Skeletal muscle satellite cell (primary cell): ENCODE measurements around the gene MRNIP. TPM values are rescaled to one million over a fixed set of nuclear protein-coding genes. Genes with fewer than 3 reads are reported as not detected.

ENCODE experiments used
- H3K27me3 ChIP-seq: 2 replicates; pipeline ENCODE4 v1.7.0; 2013; ENCODE audit warnings: low read length; ENCODE audit not compliant: control insufficient read depth, insufficient read depth
- H3K36me3 ChIP-seq: 2 replicates; pipeline ENCODE4 v1.7.0; 2013; ENCODE audit warnings: mild to moderate bottlenecking, control low read depth, low read length; ENCODE audit not compliant: insufficient read depth
- H3K4me1 ChIP-seq: 2 replicates; pipeline ENCODE4 v1.7.0; 2013; ENCODE audit warnings: low read length; ENCODE audit not compliant: control insufficient read depth, insufficient read depth
- H3K4me2 ChIP-seq: 2 replicates; pipeline ENCODE4 v1.7.0; 2013; ENCODE audit warnings: mild to moderate bottlenecking, low read length
- H3K4me3 ChIP-seq: 2 replicates; pipeline ENCODE4 v1.7.0; 2013; ENCODE audit warnings: low read length
- H3K9ac ChIP-seq: 2 replicates; pipeline ENCODE4 v1.7.0; 2013; ENCODE audit warnings: mild to moderate bottlenecking, low read depth, low read length, moderate library complexity
- H3K9me3 ChIP-seq: replicated peaks from 2 replicates; pipeline ENCODE4 v1.7.0; 2013; ENCODE audit warnings: mild to moderate bottlenecking, control low read depth, low read length
- total RNA-seq: library from RNA; depleted of rRNA; stranded (reverse); fragments of >200 nt; gene quantifications from 2 replicates; pipeline ENCODE4 v1.2.3, GENCODE V29; 2012; rRNA removed

Gene MRNIP
- 9.1 and 11.1 TPM in 2 replicates for total RNA-seq

- H3K27me3 ChIP-seq, result no peaks in the 10 kb centered on the region
- H3K36me3 ChIP-seq, result peaks cover 20% of the 10 kb centered on the region
- H3K4me3 ChIP-seq, result peak within 1 kb of the TSS; percentile 81
- peak within 1 kb of the TSS; percentile 94 for H3K4me2 ChIP-seq
- H3K4me1 ChIP-seq, result peaks cover 9% of the 10 kb centered on the region
- no peaks in the 10 kb centered on the region for H3K9me3 ChIP-seq
- H3K9ac ChIP-seq, result peak within 1 kb of the TSS; percentile 87
Measured at GRCh38 chr5:179858586-179859427, at the start of gene MRNIP. Gene MRNIP (minus strand): TSS chr5:179858817. CDS start chr5:179858796, 21 bp downstream.

- H3K9ac ChIP-seq, result peak within 1 kb of the TSS; percentile 83
- H3K9me3 ChIP-seq, result no peaks in the 10 kb centered on the region
- H3K4me2 ChIP-seq, result peak within 1 kb of the TSS; percentile 99
- H3K4me3 ChIP-seq, result peak within 1 kb of the TSS; percentile 87
- H3K4me1 ChIP-seq, result peaks cover 11% of the 10 kb centered on the region
- H3K27me3 ChIP-seq, result no peaks in the 10 kb centered on the region
- peaks cover 29% of the 10 kb centered on the region for H3K36me3 ChIP-seq
Measured at GRCh38 chr5:179907556-179908324, 49.1 kb upstream of the MRNIP start, which contains the start of gene TBC1D9B. Gene TBC1D9B (minus strand): TSS chr5:179907897. CDS start chr5:179907821, 76 bp downstream.

GRCh38 chr5:179906795-179907555, 48.4 kb upstream of the MRNIP start:
- H3K4me1 ChIP-seq, result peaks cover 14% of the 10 kb centered on the region
- peak overlapping the region; percentile 87 for H3K4me3 ChIP-seq
- peaks cover 36% of the 10 kb centered on the region for H3K36me3 ChIP-seq
- H3K9me3 ChIP-seq, result no peaks in the 10 kb centered on the region
- H3K27me3 ChIP-seq, result no peaks in the 10 kb centered on the region
- H3K9ac ChIP-seq, result peak overlapping the region; percentile 79
- H3K4me2 ChIP-seq, result peak overlapping the region; percentile 97

- Histone ChIP-seq H3K9ac (peak overlapping the region; percentile 79), H3K4me1 (peaks cover 20% of the 10 kb centered on the region), H3K27me3 (no peaks in the 10 kb centered on the region), H3K4me3 (peak overlapping the region; percentile 87), H3K4me2 (peak overlapping the region; percentile 97), H3K36me3 (peaks cover 40% of the 10 kb centered on the region), H3K9me3 (no peaks in the 10 kb centered on the region)
Measured at GRCh38 chr5:179906294-179906794, 47.7 kb upstream of the MRNIP start.

GRCh38 chr5:179905161-179905560, 46.5 kb upstream of the MRNIP start:
- Histone ChIP-seq H3K4me3 (no peak overlapping the region), H3K4me2 (no peak overlapping the region), H3K27me3 (no peaks in the 10 kb centered on the region), H3K9ac (no peak overlapping the region), H3K4me1 (peaks cover 30% of the 10 kb centered on the region), H3K36me3 (peaks cover 48% of the 10 kb centered on the region), H3K9me3 (no peaks in the 10 kb centered on the region)

- peaks cover 49% of the 10 kb centered on the region for H3K36me3 ChIP-seq
- no peaks in the 10 kb centered on the region for H3K27me3 ChIP-seq
- H3K4me3 ChIP-seq, result no peak overlapping the region
- no peak overlapping the region for H3K9ac ChIP-seq
- H3K4me1 ChIP-seq, result peaks cover 30% of the 10 kb centered on the region
- no peak overlapping the region for H3K4me2 ChIP-seq
- H3K9me3 ChIP-seq, result no peaks in the 10 kb centered on the region
Measured at GRCh38 chr5:179904463-179905160, 46.0 kb upstream of the MRNIP start.

- H3K4me2 ChIP-seq, result no peak overlapping the region
- H3K9me3 ChIP-seq, result no peaks in the 10 kb centered on the region
- no peaks in the 10 kb centered on the region for H3K27me3 ChIP-seq
- H3K4me1 ChIP-seq, result peaks cover 30% of the 10 kb centered on the region
- no peak overlapping the region for H3K9ac ChIP-seq
- peaks cover 62% of the 10 kb centered on the region for H3K36me3 ChIP-seq
- H3K4me3 ChIP-seq, result no peak overlapping the region
Measured at GRCh38 chr5:179902763-179903158, 44.1 kb upstream of the MRNIP start.

- Histone ChIP-seq H3K36me3 (peaks cover 67% of the 10 kb centered on the region), H3K4me1 (peaks cover 30% of the 10 kb centered on the region), H3K9ac (no peak overlapping the region), H3K4me3 (no peak overlapping the region), H3K27me3 (no peaks in the 10 kb centered on the region), H3K9me3 (no peaks in the 10 kb centered on the region), H3K4me2 (no peak overlapping the region)
Measured at GRCh38 chr5:179901915-179902762, 43.5 kb upstream of the MRNIP start.

- Histone ChIP-seq H3K4me1 (peaks cover 25% of the 10 kb centered on the region), H3K9me3 (no peaks in the 10 kb centered on the region), H3K9ac (no peak overlapping the region), H3K4me2 (no peak overlapping the region), H3K36me3 (peaks cover 67% of the 10 kb centered on the region), H3K4me3 (no peak overlapping the region), H3K27me3 (no peaks in the 10 kb centered on the region)
Measured at GRCh38 chr5:179901462-179901861, 42.8 kb upstream of the MRNIP start.

- H3K27me3 ChIP-seq, result no peaks in the 10 kb centered on the region
- no peak overlapping the region for H3K9ac ChIP-seq
- no peak overlapping the region for H3K4me2 ChIP-seq
- peaks cover 68% of the 10 kb centered on the region for H3K36me3 ChIP-seq
- no peak overlapping the region for H3K4me3 ChIP-seq
- peaks cover 19% of the 10 kb centered on the region for H3K4me1 ChIP-seq
- no peaks in the 10 kb centered on the region for H3K9me3 ChIP-seq
Measured at GRCh38 chr5:179900711-179901110, 42.1 kb upstream of the MRNIP start.
